Tongue (tissue), 2 donors: ENCODE measurements around the gene PAPOLA. TPM values are rescaled to one million over a fixed set of nuclear protein-coding genes. Genes with fewer than 3 reads are reported as not detected.
A peak's percentile ranks its signal among the peaks of the same experiment; 100 is the strongest.

Source experiments
- DNase-seq: peaks from one replicate; pipeline ENCODE4 v3.0.0-alpha.2; 2015
- total RNA-seq: library from RNA; depleted of rRNA; stranded (reverse); fragments of >200 nt; gene quantifications from one replicate; pipeline ENCODE4 v1.2.3, GENCODE V29; 2014

Gene PAPOLA
- total RNA-seq, 1 donor from 2014 or later: 138 TPM

GRCh38 chr14:96568621-96569020 is 66.4 kb downstream of the PAPOLA start:
- DNase-seq: no peak

- no peak for DNase-seq
Measured at GRCh38 chr14:96571311-96571710, 69.1 kb downstream of the PAPOLA start.

- no peak for DNase-seq
Measured at GRCh38 chr14:96573473-96574100, 71.4 kb downstream of the PAPOLA start.

GRCh38 chr14:96574171-96574632 is 72.0 kb downstream of the PAPOLA start:
- no peak for DNase-seq

GRCh38 chr14:96574633-96575632 is 72.8 kb downstream of the PAPOLA start:
- peak; percentile 56 for DNase-seq

GRCh38 chr14:96576359-96576758 is 74.2 kb downstream of the PAPOLA start:
- DNase-seq: no peak

- DNase-seq: no peak
Measured at GRCh38 chr14:96576937-96577336, 74.8 kb downstream of the PAPOLA start.

GRCh38 chr14:96578619-96579018 is 76.4 kb downstream of the PAPOLA start:
- DNase-seq: no peak

GRCh38 chr14:96579358-96579757 is 77.2 kb downstream of the PAPOLA start:
- no peak for DNase-seq

GRCh38 chr14:96579855-96580254 is 77.7 kb downstream of the PAPOLA start:
- DNase-seq: no peak

GRCh38 chr14:96580566-96580965 is 78.4 kb downstream of the PAPOLA start:
- DNase-seq: no peak

- no peak for DNase-seq
Measured at GRCh38 chr14:96581026-96581425, 78.8 kb downstream of the PAPOLA start.

- DNase-seq: no peak
Measured at GRCh38 chr14:96581902-96582301, 79.7 kb downstream of the PAPOLA start.

GRCh38 chr14:96582411-96582961 is 80.3 kb downstream of the PAPOLA start:
- no peak for DNase-seq

- no peak for DNase-seq
Measured at GRCh38 chr14:96582995-96583394, 80.8 kb downstream of the PAPOLA start.

- no peak for DNase-seq
Measured at GRCh38 chr14:96583569-96584041, 81.4 kb downstream of the PAPOLA start.

- peak; percentile 75 for DNase-seq
Measured at GRCh38 chr14:96584199-96584906, 82.2 kb downstream of the PAPOLA start.

- no peak for DNase-seq
Measured at GRCh38 chr14:96584907-96585671, 82.9 kb downstream of the PAPOLA start.

- no peak for DNase-seq
Measured at GRCh38 chr14:96585672-96586013, 83.5 kb downstream of the PAPOLA start.

- DNase-seq: no peak
Measured at GRCh38 chr14:96586056-96586455, 83.9 kb downstream of the PAPOLA start.
